HG03521 (cell line): Measurements from ENCODE around the gene FAM241A.
"Not testable (repeated sequence)": the region's sequence is repeated elsewhere in the genome, so short reads cannot be mapped to it uniquely, and the experiment has no call there.

ENCODE experiments used
- ATAC-seq: cut with Tn5 transposase; IDR thresholded peaks from one replicate; pipeline ENCODE4 v1.9.1; 2021; ENCODE audit warnings: mild to moderate bottlenecking, moderate library complexity; ENCODE audit not compliant: unreplicated experiment

The FAM241A gene

GRCh38 chr4:112172180-112172579 lies 26.9 kb downstream of the FAM241A start:
- ATAC-seq = peak; percentile 72

- no peak for ATAC-seq
Measured at GRCh38 chr4:112173593-112174558, 28.6 kb downstream of the FAM241A start.

- no peak for ATAC-seq
Measured at GRCh38 chr4:112175840-112176239, 30.6 kb downstream of the FAM241A start.

- no peak for ATAC-seq
Measured at GRCh38 chr4:112176596-112176995, 31.3 kb downstream of the FAM241A start.

- ATAC-seq = not testable (repeated sequence)
Measured at GRCh38 chr4:112178741-112179140, 33.5 kb downstream of the FAM241A start.

GRCh38 chr4:112181358-112182000 lies 36.2 kb downstream of the FAM241A start:
- ATAC-seq = no peak

GRCh38 chr4:112182604-112183003 lies 37.4 kb downstream of the FAM241A start:
- no peak for ATAC-seq

- ATAC-seq = no peak
Measured at GRCh38 chr4:112183252-112183651, 38.0 kb downstream of the FAM241A start.

- ATAC-seq = no peak
Measured at GRCh38 chr4:112184438-112184837, 39.2 kb downstream of the FAM241A start.

- ATAC-seq = no peak
Measured at GRCh38 chr4:112185334-112185733, 40.1 kb downstream of the FAM241A start.

GRCh38 chr4:112185740-112186670 lies 40.8 kb downstream of the FAM241A start:
- no peak for ATAC-seq

GRCh38 chr4:112189754-112190153 lies 44.5 kb downstream of the FAM241A start:
- ATAC-seq = no peak

GRCh38 chr4:112190684-112191083 lies 45.4 kb downstream of the FAM241A start:
- ATAC-seq = no peak

GRCh38 chr4:112196461-112196860 lies 51.2 kb downstream of the FAM241A start:
- ATAC-seq = no peak

GRCh38 chr4:112199041-112199440 lies 53.8 kb downstream of the FAM241A start:
- no peak for ATAC-seq

- ATAC-seq = no peak
Measured at GRCh38 chr4:112201915-112202505, 56.8 kb downstream of the FAM241A start.

- no peak for ATAC-seq
Measured at GRCh38 chr4:112203593-112203992, 58.3 kb downstream of the FAM241A start.

GRCh38 chr4:112206431-112206830 lies 61.2 kb downstream of the FAM241A start:
- ATAC-seq = no peak

- ATAC-seq = not testable (repeated sequence)
Measured at GRCh38 chr4:112208137-112209095, 63.2 kb downstream of the FAM241A start.
